Lung (tissue), 12 donors: Measurements from ENCODE around the gene FNBP1L. TPM values are rescaled to one million over a fixed set of nuclear protein-coding genes. Genes with fewer than 3 reads are reported as not detected.

Experiments
- ATAC-seq: fragments of 200-7000 bp; cut with Tn5 transposase; one replicate; pipeline ENCODE4 v1.9.1; 2020; ENCODE audit warnings: moderate number of reproducible peaks; ENCODE audit not compliant: insufficient read depth, low FRiP score
- DNase-seq, 3 donors: peaks; one replicate each; pipeline ENCODE4 v3.0.0-alpha.2; 2013 to 2017
- H3K27ac ChIP-seq, 2 donors: one replicate each; pipeline ENCODE4 v1.5.1; 2013; ENCODE audit warnings: mild to moderate bottlenecking in 2 of 2, moderate library complexity in 2 of 2, control low read depth in 1 of 2, inconsistent platforms in 1 of 2, low read depth in 1 of 2, low read length in 1 of 2
- H3K27me3 ChIP-seq, 3 donors: one replicate each; pipeline ENCODE4 v1.5.1; 2013; ENCODE audit warnings: low read length in 2 of 3; ENCODE audit not compliant: control insufficient read depth in 3 of 3, insufficient read depth in 3 of 3
- H3K36me3 ChIP-seq, 4 donors: one replicate each; pipeline ENCODE4 v1.5.1; 2013; ENCODE audit warnings: low read length in 4 of 4, mild to moderate bottlenecking in 1 of 4, moderate library complexity in 1 of 4; ENCODE audit not compliant: control insufficient read depth in 4 of 4, insufficient read depth in 4 of 4
- H3K4me1 ChIP-seq, 5 donors: one replicate each; pipeline ENCODE4 v1.5.1; 2013; ENCODE audit warnings: low read length in 5 of 5, mild to moderate bottlenecking in 2 of 5, moderate library complexity in 1 of 5; ENCODE audit not compliant: control insufficient read depth in 5 of 5, insufficient read depth in 5 of 5
- H3K4me3 ChIP-seq: one replicate; pipeline ENCODE4 v1.5.1; 2013; ENCODE audit warnings: mild to moderate bottlenecking, control low read depth, moderate library complexity
- H3K9ac ChIP-seq, 2 donors: one replicate each; pipeline ENCODE4 v1.5.1; 2013; ENCODE audit warnings: low read length in 2 of 2, control low read depth in 1 of 2; ENCODE audit not compliant: insufficient read depth in 1 of 2
- H3K9me3 ChIP-seq, 4 donors: one replicate each; pipeline ENCODE4 v1.5.1; 2013; ENCODE audit warnings: low read length in 3 of 4, mild to moderate bottlenecking in 1 of 4, moderate library complexity in 1 of 4; ENCODE audit not compliant: control insufficient read depth in 4 of 4, insufficient read depth in 3 of 4
- WGBS, 2 donors: extraction: QIAGEN DNeasy Blood & Tissue Kit; methylation state at CpG; one replicate each; pipeline ENCODE4 v1.1.7; 2013; 5-methylcytosine and 5-hydroxymethylcytosine counted together
- polyA plus RNA-seq, 2 donors: library from polyadenylated mRNA; stranded (reverse); fragments of 200-250 nt; gene quantifications; one replicate each; pipeline ENCODE4 v1.2.1, GENCODE V29; 2013
- total RNA-seq, 2 donors: library from RNA; depleted of rRNA in 1 of 2; stranded (reverse); fragments of >200 nt in 1 of 2; gene quantifications; one replicate each; pipeline ENCODE4 v1.2.1, GENCODE V29; 2014 to 2021
- TF ChIP-seq, protein P1 (sequence below): IDR thresholded peaks from 2 replicates; pipeline ENCODE4 v1.5.1; 2012; ENCODE audit warnings: mild to moderate bottlenecking; ENCODE audit errors: control extremely low read depth, extremely low read depth
- donor health status: control.
- donor health status: control.
- donor health status: Bipolar disorder and iron deficiency.
- donor health status: healthy.
- donor health status: DM: yes; HTN: yes; CAD: no.

FNBP1L gene
- total and polyA plus RNA-seq, 4 donors, result 15.1 to 119 (median 26.3) TPM

GRCh38 chr1:93578911-93579825, 131.2 kb downstream of the FNBP1L start:
- ATAC-seq, result no peak
- DNase-seq, result no peak
- Histone ChIP-seq H3K9me3 (no peaks in the 10 kb centered on the region), H3K4me3 (no peak overlapping the region), H3K27ac (peak overlapping the region in 1 of 2 donors; percentile 23), H3K9ac (no peak overlapping the region), H3K36me3 (peaks cover 0 to 34% (median 10%) of the 10 kb centered on the region in 4 donors), H3K4me1 (peaks cover 2 to 12% (median 6%) of the 10 kb centered on the region in 5 donors), H3K27me3 (no peaks in the 10 kb centered on the region)
- TF ChIP-seq, protein P1, sequence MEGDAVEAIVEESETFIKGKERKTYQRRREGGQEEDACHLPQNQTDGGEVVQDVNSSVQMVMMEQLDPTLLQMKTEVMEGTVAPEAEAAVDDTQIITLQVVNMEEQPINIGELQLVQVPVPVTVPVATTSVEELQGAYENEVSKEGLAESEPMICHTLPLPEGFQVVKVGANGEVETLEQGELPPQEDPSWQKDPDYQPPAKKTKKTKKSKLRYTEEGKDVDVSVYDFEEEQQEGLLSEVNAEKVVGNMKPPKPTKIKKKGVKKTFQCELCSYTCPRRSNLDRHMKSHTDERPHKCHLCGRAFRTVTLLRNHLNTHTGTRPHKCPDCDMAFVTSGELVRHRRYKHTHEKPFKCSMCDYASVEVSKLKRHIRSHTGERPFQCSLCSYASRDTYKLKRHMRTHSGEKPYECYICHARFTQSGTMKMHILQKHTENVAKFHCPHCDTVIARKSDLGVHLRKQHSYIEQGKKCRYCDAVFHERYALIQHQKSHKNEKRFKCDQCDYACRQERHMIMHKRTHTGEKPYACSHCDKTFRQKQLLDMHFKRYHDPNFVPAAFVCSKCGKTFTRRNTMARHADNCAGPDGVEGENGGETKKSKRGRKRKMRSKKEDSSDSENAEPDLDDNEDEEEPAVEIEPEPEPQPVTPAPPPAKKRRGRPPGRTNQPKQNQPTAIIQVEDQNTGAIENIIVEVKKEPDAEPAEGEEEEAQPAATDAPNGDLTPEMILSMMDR, result no peak
- WGBS, 2 donors, result 91 to 92% methylated on average over 11 of the region's 11 CpGs

- Histone ChIP-seq H3K27me3 (no peaks in the 10 kb centered on the region), H3K36me3 (peaks cover 0 to 31% (median 9%) of the 10 kb centered on the region in 4 donors), H3K27ac (peak overlapping the region in 1 of 2 donors; percentile 23), H3K9ac (no peak overlapping the region), H3K4me1 (peaks cover 2 to 12% (median 6%) of the 10 kb centered on the region in 5 donors), H3K4me3 (no peak overlapping the region), H3K9me3 (no peaks in the 10 kb centered on the region)
- ATAC-seq (no peak), DNase-seq (no peak)
- TF ChIP-seq, protein P1, result no peak
- 64 to 89% methylated on average over 5 of the region's 5 CpGs for WGBS, 2 donors
Measured at GRCh38 chr1:93579891-93580290, 132.0 kb downstream of the FNBP1L start.

DNA sequence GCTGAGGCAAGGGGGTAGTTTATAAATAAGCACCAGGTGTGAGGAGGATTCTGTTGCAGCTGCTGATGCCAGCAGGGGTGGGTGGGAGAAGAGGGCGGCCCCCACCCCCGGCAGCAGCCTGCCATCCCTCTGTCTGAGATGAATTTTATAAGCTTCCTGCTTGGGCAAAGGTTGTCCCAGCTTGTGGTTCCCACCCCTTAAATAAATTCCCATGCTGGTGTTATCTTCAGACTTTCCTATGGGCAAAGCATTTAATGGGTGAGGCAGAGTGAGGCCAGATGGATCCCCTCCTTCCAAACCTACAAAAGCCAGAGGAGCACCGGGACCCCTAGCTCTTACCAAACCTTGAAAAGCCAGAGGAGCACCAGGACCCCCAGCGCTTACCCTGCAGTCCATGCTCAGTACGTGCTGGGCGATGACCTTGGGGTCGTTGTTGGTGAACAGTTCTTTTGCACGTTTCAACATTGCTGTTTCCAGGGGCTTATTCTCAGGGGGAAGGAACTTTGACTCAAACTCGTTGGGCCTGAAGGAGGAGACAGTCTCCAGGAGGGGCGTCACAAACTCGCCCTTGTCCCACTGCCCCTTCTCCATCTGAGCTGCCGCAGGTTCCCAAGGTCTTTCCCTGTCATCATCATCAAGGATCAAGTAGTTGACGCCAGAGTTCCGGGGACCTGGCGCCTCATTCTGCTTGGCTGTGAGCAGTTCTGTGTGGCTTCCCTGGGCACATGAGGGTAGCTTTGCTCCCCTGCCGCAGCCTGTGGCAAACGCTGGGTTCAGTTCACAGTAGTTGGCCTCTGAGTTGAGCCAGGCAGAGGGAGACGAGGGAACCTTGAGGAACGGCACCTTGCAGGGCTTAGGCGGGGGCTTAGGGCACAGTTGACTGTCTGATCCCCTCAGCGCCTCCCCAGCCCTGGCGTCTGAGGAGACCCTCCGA, 134.3 kb downstream of the FNBP1L start:
- Histone ChIP-seq H3K27ac (no peak overlapping the region), H3K36me3 (peaks cover 0 to 23% (median 11%) of the 10 kb centered on the region in 4 donors), H3K9me3 (no peaks in the 10 kb centered on the region), H3K4me3 (no peak overlapping the region), H3K4me1 (peaks cover 0 to 10% (median 5%) of the 10 kb centered on the region in 5 donors), H3K9ac (no peak overlapping the region), H3K27me3 (no peaks in the 10 kb centered on the region)
- WGBS, 2 donors, result 91 to 93% methylated on average over 23 of the region's 23 CpGs
- ATAC-seq (no peak), DNase-seq (no peak)
- TF ChIP-seq, protein P1, result no peak
